Liver (tissue), 9 donors: ENCODE results near the gene RAB6A. TPM values are rescaled to one million over a fixed set of nuclear protein-coding genes. Genes with fewer than 3 reads are reported as not detected.

Experiments used
- DNase-seq: peaks from one replicate; pipeline ENCODE4 v3.0.0-alpha.2; 2017; ENCODE audit warnings: low spot score
- H3K27ac ChIP-seq, 2 donors: one replicate each; pipeline ENCODE4 v1.7.0; 2013; ENCODE audit warnings: inconsistent platforms in 2 of 2, low read length in 2 of 2, control low read depth in 1 of 2, low read depth in 1 of 2, mild to moderate bottlenecking in 1 of 2
- H3K27me3 ChIP-seq, 4 donors: one replicate each; pipeline versions ENCODE4 v1.6.1 to v1.7.0; 2013; ENCODE audit warnings: low read length in 3 of 4, inconsistent platforms in 1 of 4, mild to moderate bottlenecking in 1 of 4, moderate library complexity in 1 of 4; ENCODE audit not compliant: control insufficient read depth in 4 of 4, insufficient read depth in 4 of 4
- H3K36me3 ChIP-seq, 4 donors: one replicate each; pipeline versions ENCODE4 v1.6.1 to v1.7.0; 2013; ENCODE audit warnings: low read length in 3 of 4, mild to moderate bottlenecking in 3 of 4, low read depth in 1 of 4, moderate library complexity in 1 of 4; ENCODE audit not compliant: control insufficient read depth in 4 of 4, insufficient read depth in 3 of 4
- H3K4me1 ChIP-seq, 4 donors: one replicate each; pipeline versions ENCODE4 v1.6.1 to v1.7.0; 2013; ENCODE audit warnings: low read length in 3 of 4, mild to moderate bottlenecking in 3 of 4, moderate library complexity in 1 of 4; ENCODE audit not compliant: control insufficient read depth in 4 of 4, insufficient read depth in 4 of 4
- H3K4me3 ChIP-seq, 3 donors: one replicate each; pipeline versions ENCODE4 v1.6.1 to v1.7.0; 2013; ENCODE audit warnings: low read length in 3 of 3, control low read depth in 1 of 3, low read depth in 1 of 3, mild to moderate bottlenecking in 1 of 3
- H3K9ac ChIP-seq, 2 donors: one replicate each; pipeline ENCODE4 v1.7.0; 2013; ENCODE audit warnings: low read length in 2 of 2, mild to moderate bottlenecking in 2 of 2, moderate library complexity in 2 of 2, control low read depth in 1 of 2, low read depth in 1 of 2
- H3K9me3 ChIP-seq, 4 donors: one replicate each; pipeline versions ENCODE4 v1.6.1 to v1.7.0; 2013; ENCODE audit warnings: low read length in 3 of 4; ENCODE audit not compliant: control insufficient read depth in 4 of 4
- CTCF ChIP-seq: fragments of 150-350 bp; IDR thresholded peaks from 2 replicates; pipeline ENCODE4 v1.5.1; 2017; ENCODE audit warnings: improper control_type of control experiment, low read depth, low read length; ENCODE audit not compliant: missing input control
- EGR1 ChIP-seq, 2 donors: IDR thresholded peaks; 2 replicates each; pipeline ENCODE4 v1.6.1; 2016 to 2018; ENCODE audit warnings: antibody characterized with exemption in 2 of 2, low read depth in 2 of 2
- FOXA1 ChIP-seq: IDR thresholded peaks from 2 replicates; pipeline ENCODE4 v1.6.1; 2016; ENCODE audit warnings: antibody characterized with exemption
- FOXA2 ChIP-seq: IDR thresholded peaks from 2 replicates; pipeline ENCODE4 v1.6.1; 2016; ENCODE audit warnings: antibody characterized with exemption
- GABPA ChIP-seq, 2 donors: IDR thresholded peaks in 1 of 2; conservative IDR thresholded peaks in 1 of 2; 2 replicates each; pipeline ENCODE4 v1.6.1; 2016; ENCODE audit warnings: antibody characterized with exemption in 2 of 2, mild to moderate bottlenecking in 1 of 2, moderate library complexity in 1 of 2
- HNF4A ChIP-seq, 2 donors: conservative IDR thresholded peaks; 2 replicates each; pipeline ENCODE4 v1.6.1; 2016; ENCODE audit warnings: antibody characterized with exemption in 2 of 2, mild to moderate bottlenecking in 2 of 2
- HNF4G ChIP-seq: IDR thresholded peaks from 2 replicates; pipeline ENCODE4 v1.6.1; 2016; ENCODE audit warnings: antibody characterized with exemption
- JUND ChIP-seq, 2 donors: IDR thresholded peaks; 2 replicates each; pipeline ENCODE4 v1.6.1; 2016; ENCODE audit warnings: antibody characterized with exemption in 2 of 2
- NR2F2 ChIP-seq: IDR thresholded peaks from 2 replicates; pipeline ENCODE4 v1.6.1; 2016; ENCODE audit warnings: antibody characterized with exemption
- RAD21 ChIP-seq, 2 donors: IDR thresholded peaks; 2 replicates each; pipeline ENCODE4 v1.6.1; 2016; ENCODE audit warnings: antibody characterized with exemption in 2 of 2, mild to moderate bottlenecking in 2 of 2
- RXRA ChIP-seq, 2 donors: IDR thresholded peaks; 2 replicates each; pipeline ENCODE4 v1.6.1; 2017 to 2018; ENCODE audit warnings: antibody characterized with exemption in 2 of 2, mild to moderate bottlenecking in 1 of 2
- SP1 ChIP-seq: IDR thresholded peaks from 2 replicates; pipeline ENCODE4 v1.6.1; 2018; ENCODE audit warnings: antibody characterized with exemption, mild to moderate bottlenecking
- TAF1 ChIP-seq: conservative IDR thresholded peaks from 2 replicates; pipeline ENCODE4 v1.6.1; 2016; ENCODE audit warnings: antibody characterized with exemption, mild to moderate bottlenecking
- YY1 ChIP-seq: IDR thresholded peaks from 2 replicates; pipeline ENCODE4 v1.6.1; 2016; ENCODE audit warnings: antibody characterized with exemption, mild to moderate bottlenecking
- WGBS: extraction: QIAGEN DNeasy Blood & Tissue Kit; methylation state at CpG from one replicate; pipeline ENCODE4 v1.1.7; 2013; 5-methylcytosine and 5-hydroxymethylcytosine counted together
- polyA plus RNA-seq, 2 donors: library from polyadenylated mRNA; stranded (reverse) in 1 of 2; unstranded in 1 of 2; fragments of 200-250 nt in 1 of 2; fragments of >200 nt in 1 of 2; fragmentation: Nextera tagmentation in 1 of 2; extraction: Ambion mirVana in 1 of 2; gene quantifications; one replicate each; pipeline versions ENCODE4 v1.2.1 to v1.2.3, GENCODE V29; 2013 to 2015
- total RNA-seq, 2 donors: library from RNA; depleted of rRNA; stranded (reverse); fragments of >200 nt; gene quantifications; one replicate each; pipeline ENCODE4 v1.2.3, GENCODE V29; 2014
- TF ChIP-seq, protein P1 (sequence below): IDR thresholded peaks from 2 replicates; pipeline ENCODE4 v1.6.1; 2016; ENCODE audit warnings: antibody characterized with exemption
- TF ChIP-seq, protein P2 (sequence below): IDR thresholded peaks from 2 replicates; pipeline ENCODE4 v1.6.1; 2016; ENCODE audit warnings: antibody characterized with exemption, mild to moderate bottlenecking
- TF ChIP-seq, protein P3 (sequence below): IDR thresholded peaks from 2 replicates; pipeline ENCODE4 v1.6.1; 2016; ENCODE audit warnings: antibody characterized with exemption
- TF ChIP-seq, protein P4 (sequence below): IDR thresholded peaks from 2 replicates; pipeline ENCODE4 v1.6.1; 2016; ENCODE audit warnings: antibody characterized with exemption
- donor health status: healthy.
- donor health status: healthy.
- donor health status: healthy.
- donor health status: healthy.
- donor health status: healthy.

RAB6A gene
- total and polyA plus RNA-seq, 4 donors: 36.0 to 165 (median 51.5) TPM

DNA sequence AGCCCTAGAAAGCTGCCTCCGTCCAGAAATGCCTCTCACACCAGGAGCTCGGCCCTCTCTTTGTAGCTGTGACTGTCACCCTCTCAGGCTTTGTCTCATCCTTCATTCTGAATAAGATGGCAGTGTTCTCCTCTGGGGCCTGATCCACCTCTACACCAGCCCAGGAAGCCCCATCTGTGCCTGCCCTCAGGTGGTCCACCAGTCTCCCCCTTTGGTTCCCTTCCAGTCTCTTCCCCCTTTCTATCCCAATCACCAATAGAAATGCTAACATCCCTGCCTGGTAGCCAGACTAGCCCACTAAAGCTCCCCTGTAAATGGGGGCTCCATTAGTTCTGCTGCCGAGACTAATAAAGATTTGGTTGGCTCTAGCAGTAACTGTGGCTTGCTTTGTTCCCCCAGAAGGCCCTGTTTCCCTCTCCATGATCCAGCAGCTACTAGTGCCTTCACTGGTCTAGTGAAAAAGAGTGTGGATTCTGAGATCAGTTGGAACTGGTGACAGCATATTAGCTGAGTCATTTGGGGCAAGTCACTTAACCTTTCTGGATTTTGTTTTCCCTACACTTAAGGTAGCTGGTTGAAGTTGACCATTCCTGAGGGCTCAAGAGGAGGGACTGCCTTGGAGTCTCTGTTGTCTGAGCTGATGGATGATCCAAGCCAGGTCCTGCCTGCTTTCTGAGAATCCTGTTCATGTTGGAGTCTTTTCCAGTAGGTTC, 98.3 kb downstream of the RAB6A start (continued):
- TF ChIP-seq, protein P1, sequence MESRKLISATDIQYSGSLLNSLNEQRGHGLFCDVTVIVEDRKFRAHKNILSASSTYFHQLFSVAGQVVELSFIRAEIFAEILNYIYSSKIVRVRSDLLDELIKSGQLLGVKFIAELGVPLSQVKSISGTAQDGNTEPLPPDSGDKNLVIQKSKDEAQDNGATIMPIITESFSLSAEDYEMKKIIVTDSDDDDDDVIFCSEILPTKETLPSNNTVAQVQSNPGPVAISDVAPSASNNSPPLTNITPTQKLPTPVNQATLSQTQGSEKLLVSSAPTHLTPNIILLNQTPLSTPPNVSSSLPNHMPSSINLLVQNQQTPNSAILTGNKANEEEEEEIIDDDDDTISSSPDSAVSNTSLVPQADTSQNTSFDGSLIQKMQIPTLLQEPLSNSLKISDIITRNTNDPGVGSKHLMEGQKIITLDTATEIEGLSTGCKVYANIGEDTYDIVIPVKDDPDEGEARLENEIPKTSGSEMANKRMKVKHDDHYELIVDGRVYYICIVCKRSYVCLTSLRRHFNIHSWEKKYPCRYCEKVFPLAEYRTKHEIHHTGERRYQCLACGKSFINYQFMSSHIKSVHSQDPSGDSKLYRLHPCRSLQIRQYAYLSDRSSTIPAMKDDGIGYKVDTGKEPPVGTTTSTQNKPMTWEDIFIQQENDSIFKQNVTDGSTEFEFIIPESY: no peak

GRCh38 chr11:73661035-73661628, 99.7 kb downstream of the RAB6A start:
- H3K27me3 ChIP-seq: no peaks in the 10 kb centered on the region
- 10% methylated on average over 40 of the region's 40 CpGs for WGBS
- H3K9me3 ChIP-seq: no peaks in the 10 kb centered on the region
- H3K27ac ChIP-seq: no peak overlapping the region
- H3K4me3 ChIP-seq: peak overlapping the region in 1 of 3 donors; percentile 6
- DNase-seq: peak; percentile 94
- H3K4me1 ChIP-seq: peaks cover 2 to 11% (median 5%) of the 10 kb centered on the region in 4 donors
- no peak overlapping the region for H3K9ac ChIP-seq
- TF ChIP-seq CTCF: peak; percentile 98
- TF ChIP-seq RXRA (IDR thresholded peaks at IDR 0.05): peak in 1 of 2 donors; percentile 21
- peak; percentile 99 to 100 for TF ChIP-seq RAD21 (IDR thresholded peaks at IDR 0.05)
- TF ChIP-seq NR2F2: no peak
- no peaks in the 10 kb centered on the region for H3K36me3 ChIP-seq

DNA sequence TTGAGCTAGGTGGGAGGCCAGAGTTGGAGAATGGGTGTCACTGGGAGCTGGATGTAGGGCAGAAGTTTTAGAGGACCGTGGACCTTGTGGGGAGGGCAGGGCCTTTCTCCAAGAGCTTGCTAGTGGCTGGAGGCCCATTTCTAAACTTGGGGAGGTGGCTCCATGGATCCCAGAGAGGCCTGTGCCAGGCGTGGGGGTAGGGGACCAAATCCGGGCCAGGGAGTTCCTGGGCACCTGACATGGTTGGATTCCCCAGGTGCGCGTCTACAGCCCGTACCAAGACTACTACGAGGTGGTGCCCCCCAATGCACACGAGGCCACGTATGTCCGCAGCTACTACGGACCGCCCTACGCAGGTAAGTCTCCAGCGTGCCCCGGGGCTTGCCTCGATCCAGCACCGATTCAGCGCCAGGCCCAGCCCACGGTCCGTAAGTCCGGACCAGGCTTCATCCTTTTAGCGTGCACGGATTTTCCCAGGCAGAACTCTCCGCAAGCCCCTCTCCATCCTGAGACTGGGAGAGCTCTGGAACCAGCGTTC, 100.3 kb downstream of the RAB6A start:
- no peaks in the 10 kb centered on the region for H3K27me3 ChIP-seq
- H3K27ac ChIP-seq: no peak overlapping the region
- H3K9me3 ChIP-seq: no peaks in the 10 kb centered on the region
- no peak overlapping the region for H3K4me3 ChIP-seq
- WGBS: 46% methylated on average over 25 of the region's 25 CpGs
- no peaks in the 10 kb centered on the region for H3K36me3 ChIP-seq
- peaks cover 2 to 11% (median 5%) of the 10 kb centered on the region in 4 donors for H3K4me1 ChIP-seq
- no peak for DNase-seq
- TF ChIP-seq CTCF (no peak), GABPA (IDR thresholded peaks at IDR 0.05 in 1 of 2, conservative IDR thresholded peaks at IDR 0.05 in 1 of 2) (no peak), SP1 (no peak), RAD21 (IDR thresholded peaks at IDR 0.05) (no peak), EGR1 (IDR thresholded peaks at IDR 0.05; ENCODE audit: low read depth in 2 of 2) (no peak), YY1 (no peak), HNF4G (no peak), FOXA1 (no peak), TAF1 (no peak), FOXA2 (no peak), HNF4A (conservative IDR thresholded peaks at IDR 0.05) (no peak), JUND (IDR thresholded peaks at IDR 0.05) (no peak)
- TF ChIP-seq, protein P2, sequence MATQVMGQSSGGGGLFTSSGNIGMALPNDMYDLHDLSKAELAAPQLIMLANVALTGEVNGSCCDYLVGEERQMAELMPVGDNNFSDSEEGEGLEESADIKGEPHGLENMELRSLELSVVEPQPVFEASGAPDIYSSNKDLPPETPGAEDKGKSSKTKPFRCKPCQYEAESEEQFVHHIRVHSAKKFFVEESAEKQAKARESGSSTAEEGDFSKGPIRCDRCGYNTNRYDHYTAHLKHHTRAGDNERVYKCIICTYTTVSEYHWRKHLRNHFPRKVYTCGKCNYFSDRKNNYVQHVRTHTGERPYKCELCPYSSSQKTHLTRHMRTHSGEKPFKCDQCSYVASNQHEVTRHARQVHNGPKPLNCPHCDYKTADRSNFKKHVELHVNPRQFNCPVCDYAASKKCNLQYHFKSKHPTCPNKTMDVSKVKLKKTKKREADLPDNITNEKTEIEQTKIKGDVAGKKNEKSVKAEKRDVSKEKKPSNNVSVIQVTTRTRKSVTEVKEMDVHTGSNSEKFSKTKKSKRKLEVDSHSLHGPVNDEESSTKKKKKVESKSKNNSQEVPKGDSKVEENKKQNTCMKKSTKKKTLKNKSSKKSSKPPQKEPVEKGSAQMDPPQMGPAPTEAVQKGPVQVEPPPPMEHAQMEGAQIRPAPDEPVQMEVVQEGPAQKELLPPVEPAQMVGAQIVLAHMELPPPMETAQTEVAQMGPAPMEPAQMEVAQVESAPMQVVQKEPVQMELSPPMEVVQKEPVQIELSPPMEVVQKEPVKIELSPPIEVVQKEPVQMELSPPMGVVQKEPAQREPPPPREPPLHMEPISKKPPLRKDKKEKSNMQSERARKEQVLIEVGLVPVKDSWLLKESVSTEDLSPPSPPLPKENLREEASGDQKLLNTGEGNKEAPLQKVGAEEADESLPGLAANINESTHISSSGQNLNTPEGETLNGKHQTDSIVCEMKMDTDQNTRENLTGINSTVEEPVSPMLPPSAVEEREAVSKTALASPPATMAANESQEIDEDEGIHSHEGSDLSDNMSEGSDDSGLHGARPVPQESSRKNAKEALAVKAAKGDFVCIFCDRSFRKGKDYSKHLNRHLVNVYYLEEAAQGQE: no peak
- TF ChIP-seq, protein P3, sequence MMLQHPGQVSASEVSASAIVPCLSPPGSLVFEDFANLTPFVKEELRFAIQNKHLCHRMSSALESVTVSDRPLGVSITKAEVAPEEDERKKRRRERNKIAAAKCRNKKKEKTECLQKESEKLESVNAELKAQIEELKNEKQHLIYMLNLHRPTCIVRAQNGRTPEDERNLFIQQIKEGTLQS: no peak
- TF ChIP-seq, protein P4, sequence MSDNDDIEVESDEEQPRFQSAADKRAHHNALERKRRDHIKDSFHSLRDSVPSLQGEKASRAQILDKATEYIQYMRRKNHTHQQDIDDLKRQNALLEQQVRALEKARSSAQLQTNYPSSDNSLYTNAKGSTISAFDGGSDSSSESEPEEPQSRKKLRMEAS: no peak
- no peak overlapping the region for H3K9ac ChIP-seq
